NCI-H1930 (cell line): Measurements from ENCODE around the gene DLG2.

Experiments used
- DNase-seq, 2 experiments: peaks; one replicate each; lab custom pipeline; 2025; lab: John Stamatoyannopoulos, UW

DLG2 gene

GRCh38 chr11:83521647-83522596 lies 2105.2 kb downstream of the DLG2 start:
- DNase-seq = peak in 1 of 2 experiments; percentile 16

DNA sequence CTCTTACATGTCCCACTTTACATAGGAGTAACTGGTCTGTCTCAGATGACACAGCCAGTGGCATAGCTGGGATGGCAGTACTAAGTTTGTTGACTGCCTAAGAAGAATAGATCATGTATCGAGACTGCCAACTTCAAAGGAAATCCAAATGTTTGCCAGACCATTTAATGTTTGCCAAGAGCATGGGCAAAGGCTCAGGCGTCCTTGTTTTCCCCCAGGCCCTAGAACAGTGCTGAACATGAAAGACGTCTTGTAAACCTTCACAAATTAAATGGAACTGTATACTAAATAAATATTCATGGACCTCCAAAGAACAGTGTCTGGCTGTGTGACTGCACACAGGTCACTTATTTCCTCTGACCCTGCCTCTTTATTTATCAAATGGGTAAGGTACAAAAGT lies 2106.3 kb downstream of the DLG2 start:
- no peak for DNase-seq

DNA sequence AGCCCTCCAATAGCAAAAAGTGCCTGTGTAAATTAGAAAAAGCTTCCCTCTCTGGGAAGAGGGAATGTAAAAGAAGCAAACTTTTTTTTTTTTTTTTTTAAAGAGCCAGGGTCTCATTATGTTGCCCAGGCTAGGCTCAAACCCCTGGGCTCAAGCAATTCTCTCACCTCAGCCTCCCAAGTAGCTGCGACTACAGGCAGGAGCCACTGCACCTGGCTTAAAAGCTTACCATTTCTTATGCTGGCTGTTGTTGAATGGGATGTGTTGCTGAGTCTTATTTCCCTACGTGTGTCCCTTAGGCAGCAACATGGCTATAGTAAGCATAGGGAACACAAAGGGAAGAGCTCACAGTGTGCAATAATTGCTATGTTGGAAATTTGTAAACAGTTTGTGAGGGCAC lies 2115.5 kb downstream of the DLG2 start:
- DNase-seq = no peak

DNA sequence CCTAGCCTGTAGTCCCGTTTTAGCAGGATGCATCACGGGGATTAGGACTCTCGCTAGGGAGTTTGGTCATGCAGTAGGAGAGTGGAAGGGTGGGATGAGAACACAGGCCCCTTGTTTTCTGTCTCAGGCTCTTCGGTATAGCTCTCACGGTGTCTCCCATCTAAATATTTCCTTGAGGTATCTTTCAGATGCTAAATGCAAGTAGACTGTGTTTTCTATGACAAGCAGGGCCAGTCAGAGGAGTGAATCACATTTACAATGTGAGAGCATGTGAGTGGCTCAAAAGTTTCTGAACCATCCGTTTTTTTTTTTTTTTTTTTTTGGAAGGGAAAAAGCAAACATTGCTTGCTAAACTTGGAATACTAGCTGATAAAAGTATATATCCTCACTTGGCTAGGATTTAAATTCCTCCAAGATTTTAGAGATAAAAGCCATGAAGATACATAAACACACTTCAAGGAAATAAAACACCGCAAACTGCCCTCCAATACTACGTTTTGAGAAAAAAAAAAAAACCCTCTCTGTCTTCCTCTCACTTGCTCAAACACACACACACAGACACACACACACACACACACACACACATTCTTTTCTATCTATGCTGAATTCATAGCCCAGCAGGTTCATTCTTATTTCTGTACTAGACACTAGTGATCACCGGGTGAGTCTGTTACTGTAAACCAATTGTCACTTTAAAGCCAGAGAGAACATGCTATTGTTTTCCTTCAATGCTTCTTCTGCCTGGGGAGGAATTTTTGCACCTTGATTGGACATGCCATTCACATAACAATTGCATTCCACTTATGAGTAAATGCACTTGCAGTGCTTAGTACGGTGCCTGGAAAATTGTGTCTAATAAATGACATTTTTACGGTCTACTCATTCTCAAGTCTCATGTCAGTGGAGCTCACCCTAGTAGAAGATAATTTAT lies 2116.3 kb downstream of the DLG2 start:
- no peak for DNase-seq

- DNase-seq = no peak
Measured at GRCh38 chr11:83508804-83509203, 2118.3 kb downstream of the DLG2 start.

- no peak for DNase-seq
Measured at GRCh38 chr11:83502041-83502440, 2125.1 kb downstream of the DLG2 start.

- no peak for DNase-seq
Measured at GRCh38 chr11:83493917-83494316, 2133.2 kb downstream of the DLG2 start.

DNA sequence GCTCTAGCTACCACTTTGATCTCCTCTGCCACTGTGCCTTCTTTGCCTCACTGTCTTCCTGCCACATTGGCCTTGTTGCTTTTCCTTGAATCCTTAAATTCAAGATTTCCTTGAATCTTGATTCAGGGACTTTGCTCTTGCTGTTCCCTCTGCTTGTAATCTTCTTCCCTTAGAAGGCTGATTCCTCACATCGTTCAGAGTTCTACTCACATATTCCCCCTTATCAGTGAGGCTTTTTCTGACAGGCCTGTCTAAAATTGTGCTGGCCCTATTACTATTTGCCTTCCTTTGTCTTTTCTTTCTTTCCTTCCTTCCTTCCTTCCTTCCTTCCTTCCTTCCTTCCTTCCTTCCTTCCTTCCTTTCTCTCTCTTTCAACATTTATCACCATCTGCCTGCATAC lies 2134.1 kb downstream of the DLG2 start:
- no peak for DNase-seq

DNA sequence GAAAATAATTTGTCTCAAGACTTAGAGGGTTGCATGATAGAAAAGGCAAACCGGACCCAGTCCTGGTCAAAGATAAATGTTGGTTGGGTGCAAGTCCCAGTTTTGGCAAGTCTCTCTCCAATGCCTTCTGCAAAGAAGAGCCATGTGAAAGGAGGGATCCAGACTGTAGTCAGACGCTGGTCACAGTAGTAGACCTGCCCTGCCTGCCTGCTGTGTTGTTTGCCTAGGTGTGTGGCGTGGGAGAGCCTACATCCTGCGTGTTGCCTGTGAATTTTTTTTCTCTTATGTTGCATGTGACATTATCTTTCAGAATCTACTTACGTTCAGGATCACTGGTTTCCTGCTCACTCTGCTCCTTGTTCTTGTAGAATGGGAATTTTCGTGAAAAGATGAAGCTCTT lies 2143.3 kb downstream of the DLG2 start:
- DNase-seq = no peak

DNA sequence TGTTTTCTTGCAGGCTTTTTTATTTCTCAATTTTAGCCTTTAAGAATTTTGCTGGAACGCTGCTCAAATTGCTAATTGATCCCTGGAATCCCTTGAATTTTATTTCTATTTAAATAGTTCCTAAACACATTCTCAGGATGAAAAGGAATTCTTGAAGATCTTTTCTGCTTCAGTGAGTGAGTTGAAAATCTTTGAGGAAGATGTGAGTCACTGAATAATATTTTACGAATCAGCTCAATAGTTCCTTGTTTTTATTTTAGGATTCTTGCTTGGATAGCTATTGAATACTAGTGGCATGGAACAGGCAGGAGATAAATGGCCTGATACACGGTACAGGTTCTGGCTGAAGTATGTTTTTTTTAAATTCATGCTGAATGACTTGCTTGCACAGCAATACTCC lies 2146.3 kb downstream of the DLG2 start:
- DNase-seq = no peak

GRCh38 chr11:83480251-83480650 lies 2146.9 kb downstream of the DLG2 start:
- no peak for DNase-seq

GRCh38 chr11:83477772-83478171 lies 2149.4 kb downstream of the DLG2 start:
- no peak for DNase-seq

DNA sequence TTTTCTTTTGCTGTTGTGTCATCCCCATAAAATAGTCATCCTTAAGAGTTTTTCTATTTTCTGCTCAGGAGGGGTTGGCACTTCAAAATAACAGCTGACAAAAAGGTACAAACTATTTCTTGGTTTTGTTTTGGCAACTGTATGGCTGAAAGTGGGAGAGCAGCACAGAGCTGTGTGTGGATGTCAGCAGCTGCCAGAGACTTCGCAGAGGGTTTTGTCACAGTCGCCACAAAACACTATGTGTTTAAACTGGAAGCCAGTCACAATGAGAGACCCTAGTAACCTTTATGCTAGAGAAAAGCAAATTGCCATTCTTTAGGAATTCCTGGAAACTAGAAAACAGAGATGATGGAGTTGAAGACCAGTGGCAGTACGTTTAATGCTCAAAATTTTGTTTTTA lies 2151.4 kb downstream of the DLG2 start:
- DNase-seq = no peak

GRCh38 chr11:83473743-83474142 lies 2153.4 kb downstream of the DLG2 start:
- DNase-seq = no peak

- DNase-seq = no peak
Measured at GRCh38 chr11:83472806-83473205, 2154.3 kb downstream of the DLG2 start.

DNA sequence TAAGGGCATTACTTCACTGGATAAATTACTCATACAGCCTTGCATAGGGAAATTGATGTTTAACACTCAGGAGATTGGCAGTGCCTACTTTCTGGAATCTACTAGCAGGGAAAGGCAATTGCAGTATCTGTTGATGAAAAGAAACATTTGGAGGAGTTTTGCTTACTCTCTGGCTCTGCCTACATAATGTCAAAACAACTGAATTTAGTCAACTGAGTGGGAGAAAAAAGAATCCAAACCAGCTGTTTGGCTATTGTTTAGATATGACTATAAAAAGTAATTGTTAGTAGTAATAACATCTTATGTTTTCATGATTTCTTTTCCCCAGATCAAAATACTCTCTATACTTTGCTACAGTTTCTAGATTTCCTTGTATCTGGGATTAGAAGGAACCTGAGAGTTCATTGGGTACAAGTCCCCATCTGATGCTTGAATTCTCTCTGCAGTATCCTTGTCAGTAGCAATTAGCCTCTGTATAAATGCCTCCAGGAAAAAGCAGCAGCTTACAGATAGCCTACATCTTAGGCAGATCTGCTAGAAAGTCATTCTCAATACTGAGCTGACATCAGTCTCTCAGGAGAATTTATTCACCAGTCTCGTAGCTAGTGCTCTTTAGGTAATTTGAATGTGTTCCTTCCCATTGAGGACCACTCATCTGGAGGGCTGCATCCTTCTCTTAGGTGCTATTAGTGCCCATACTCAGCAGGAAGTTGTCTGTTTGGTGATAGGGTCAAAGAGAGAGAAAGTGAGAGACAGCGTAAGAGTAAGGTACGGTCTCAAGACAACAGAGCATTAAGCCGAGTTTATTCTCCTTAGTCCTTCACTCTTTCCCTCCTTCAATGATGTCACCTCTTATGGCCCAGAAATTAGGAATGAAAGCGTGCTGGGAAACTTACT lies 2155.1 kb downstream of the DLG2 start:
- DNase-seq = no peak

DNA sequence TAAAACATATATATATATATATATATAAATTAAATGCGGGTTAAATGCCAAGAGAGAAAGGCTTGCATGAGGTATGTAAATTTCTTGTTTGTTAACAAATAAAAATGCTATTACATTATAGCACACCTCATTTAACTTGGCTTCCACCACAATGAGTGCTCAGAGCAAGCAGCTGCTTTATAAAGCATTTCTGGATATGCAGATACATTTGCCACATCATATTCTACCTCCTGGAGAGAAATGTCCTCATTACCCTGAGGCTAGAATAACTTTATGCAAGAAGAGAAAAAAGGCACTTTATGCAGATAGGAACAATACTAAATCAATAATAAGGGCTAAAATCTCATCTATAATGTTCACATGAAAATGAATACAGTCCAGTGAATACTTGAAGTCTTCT lies 2159.3 kb downstream of the DLG2 start:
- no peak for DNase-seq

- DNase-seq = peak; percentile 73 to 85
Measured at GRCh38 chr11:83464160-83464944, 2162.8 kb downstream of the DLG2 start.

DNA sequence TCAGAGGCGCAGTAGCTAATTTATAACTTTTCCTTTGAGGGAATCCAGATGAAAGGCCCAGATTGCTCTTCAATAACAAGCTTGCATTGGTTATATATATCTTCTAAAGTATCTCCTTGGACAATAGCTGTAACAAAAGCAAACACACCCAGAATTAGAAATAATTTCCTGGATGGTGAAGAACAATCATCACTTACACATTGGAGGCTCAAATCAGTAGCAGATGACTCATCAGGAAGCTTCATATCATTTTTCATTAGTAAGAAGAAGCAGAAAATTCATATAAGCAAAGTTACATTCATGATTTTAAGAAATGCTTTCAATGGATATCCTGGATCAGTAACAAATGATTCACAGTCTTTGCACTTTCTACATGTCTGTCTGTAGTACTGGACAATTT lies 2167.3 kb downstream of the DLG2 start:
- DNase-seq = peak in 1 of 2 experiments; percentile 14

GRCh38 chr11:83456566-83456965 lies 2170.6 kb downstream of the DLG2 start:
- DNase-seq = no peak

DNA sequence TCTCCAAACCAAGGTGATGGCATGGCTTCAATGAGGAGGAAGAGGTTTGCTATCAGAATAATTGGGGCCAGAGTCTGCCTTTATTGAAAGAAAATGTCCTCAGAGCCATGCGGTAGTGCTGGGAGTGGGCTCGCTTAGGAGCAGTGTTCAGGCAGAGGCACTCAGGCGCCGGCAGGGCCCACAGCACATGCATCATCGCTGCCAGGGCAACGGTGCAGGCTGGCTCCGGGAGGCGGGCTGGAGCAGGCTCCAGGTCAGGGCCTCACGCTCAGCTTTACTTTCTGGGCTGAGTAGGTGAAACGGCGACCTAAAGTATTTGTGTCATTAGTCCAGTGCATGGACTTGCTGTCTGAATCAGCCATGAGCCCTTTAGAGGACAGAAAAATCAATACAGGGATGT lies 2171.1 kb downstream of the DLG2 start:
- no peak for DNase-seq
